Measurements from ENCODE around the gene FOXN4.

The FOXN4 gene

GRCh38 chr12:109255377-109255776 is 53.7 kb downstream of the FOXN4 start:
- DNase-seq = no peak

- no peak for DNase-seq
Measured at GRCh38 chr12:109253913-109254544, 55.1 kb downstream of the FOXN4 start.

- no peak for DNase-seq
Measured at GRCh38 chr12:109252799-109253198, 56.3 kb downstream of the FOXN4 start.

- no peak for DNase-seq
Measured at GRCh38 chr12:109250523-109250922, 58.6 kb downstream of the FOXN4 start.

- no peak for DNase-seq
Measured at GRCh38 chr12:109247831-109248654, 61.0 kb downstream of the FOXN4 start.

- DNase-seq = no peak
Measured at GRCh38 chr12:109246221-109246620, 62.9 kb downstream of the FOXN4 start.

GRCh38 chr12:109244073-109244472 is 65.0 kb downstream of the FOXN4 start:
- no peak for DNase-seq

- no peak for DNase-seq
Measured at GRCh38 chr12:109241936-109242335, 67.1 kb downstream of the FOXN4 start.

- DNase-seq = no peak
Measured at GRCh38 chr12:109240365-109240764, 68.7 kb downstream of the FOXN4 start.

GRCh38 chr12:109239691-109240090 is 69.4 kb downstream of the FOXN4 start:
- DNase-seq = no peak

GRCh38 chr12:109239179-109239578 is 69.9 kb downstream of the FOXN4 start:
- DNase-seq = no peak

GRCh38 chr12:109236257-109236656 is 72.8 kb downstream of the FOXN4 start:
- DNase-seq = no peak

- no peak for DNase-seq
Measured at GRCh38 chr12:109234012-109234411, 75.1 kb downstream of the FOXN4 start.

GRCh38 chr12:109232731-109233130 is 76.4 kb downstream of the FOXN4 start:
- DNase-seq = no peak

- no peak for DNase-seq
Measured at GRCh38 chr12:109230193-109230592, 78.9 kb downstream of the FOXN4 start.

- no peak for DNase-seq
Measured at GRCh38 chr12:109228664-109229063, 80.4 kb downstream of the FOXN4 start.

Data from activated naive CD4-positive, alpha-beta T cell treated with Interleukin-2 at 50 U/mL for 16 hours (primary cell).